Sigmoid colon (tissue), 7 donors: ENCODE data around the gene MAL. TPM values are rescaled to one million over a fixed set of nuclear protein-coding genes. Genes with fewer than 3 reads are reported as not detected.

Experiments
- DNase-seq: peaks from one replicate; pipeline ENCODE4 v3.0.0-alpha.2; 2019
- H3K27ac ChIP-seq, 4 donors: fragments of 200-600 bp; sonication (generic); one replicate each; pipeline ENCODE4 v1.5.1; 2016 to 2019; ENCODE audit warnings: mild to moderate bottlenecking in 1 of 4
- H3K27me3 ChIP-seq, 3 donors: fragments of 200-600 bp; sonication (generic); one replicate each; pipeline ENCODE4 v1.5.1; 2019; ENCODE audit warnings: mild to moderate bottlenecking in 1 of 3
- H3K36me3 ChIP-seq, 4 donors: fragments of 200-600 bp; sonication (generic); one replicate each; pipeline ENCODE4 v1.5.1; 2016 to 2019
- H3K4me1 ChIP-seq, 4 donors: fragments of 200-600 bp; sonication (generic); one replicate each; pipeline ENCODE4 v1.5.1; 2017 to 2019
- H3K4me3 ChIP-seq, 4 donors: fragments of 200-600 bp; sonication (generic); one replicate each; pipeline ENCODE4 v1.5.1; 2017 to 2019; ENCODE audit warnings: mild to moderate bottlenecking in 2 of 4, moderate library complexity in 1 of 4
- H3K9me3 ChIP-seq, 4 donors: fragments of 200-600 bp in 3 of 4; sonication (generic) in 3 of 4; one replicate each; pipeline versions ENCODE4 v1.5.1 to v1.6.1; 2013 to 2019
- CTCF ChIP-seq, 4 experiments: fragments of 450-650 bp in 3 of 4; fragments of 200-600 bp in 1 of 4; IDR thresholded peaks; one replicate each; pipeline ENCODE4 v1.5.1; 2016 to 2019; ENCODE audit warnings: antibody characterized with exemption in 4 of 4, mild to moderate bottlenecking in 3 of 4, moderate library complexity in 2 of 4
- EP300 ChIP-seq, 4 donors: sonication (generic); formaldehyde crosslinking; IDR thresholded peaks; one replicate each; pipeline ENCODE4 v1.6.1; 2017; ENCODE audit warnings: antibody characterized with exemption in 4 of 4
- POLR2A ChIP-seq, 2 donors: fragments of 450-650 bp; IDR thresholded peaks; one replicate each; pipeline ENCODE4 v1.6.1; 2016; ENCODE audit warnings: antibody characterized with exemption in 2 of 2, mild to moderate bottlenecking in 2 of 2, moderate library complexity in 2 of 2
- POLR2AphosphoS5 ChIP-seq, 4 donors: sonication (generic); formaldehyde crosslinking; IDR thresholded peaks; one replicate each; pipeline ENCODE4 v1.6.1; 2017; ENCODE audit warnings: antibody characterized with exemption in 4 of 4
- WGBS, 2 donors: extraction: QIAGEN DNeasy Blood & Tissue Kit; methylation state at CpG; one replicate each; pipeline ENCODE4 v1.1.7; 2013; 5-methylcytosine and 5-hydroxymethylcytosine counted together
- intact Hi-C: fragments of 100-400 bp; cut with DNase I; formaldehyde crosslinking; loops from one replicate; pipeline ENCODE4 v1.15.1; 2023
- polyA plus RNA-seq, 3 donors: library from polyadenylated mRNA; stranded (reverse); fragments of 200-250 nt; gene quantifications; one replicate each; pipeline ENCODE4 v1.2.3, GENCODE V29; 2013
- total RNA-seq, 4 donors: library from RNA; depleted of rRNA; stranded (reverse); fragments of >200 nt; gene quantifications; one replicate each; pipeline ENCODE4 v1.1.0, GENCODE V29; 2016
- donor health status: healthy with polysubstance abuse.
- donor health status: Bipolar disorder and iron deficiency.
- donor health status: healthy.

MAL gene
- total and polyA plus RNA-seq, 7 donors = 0.69 to 28.9 (median 8.4) TPM

DNA sequence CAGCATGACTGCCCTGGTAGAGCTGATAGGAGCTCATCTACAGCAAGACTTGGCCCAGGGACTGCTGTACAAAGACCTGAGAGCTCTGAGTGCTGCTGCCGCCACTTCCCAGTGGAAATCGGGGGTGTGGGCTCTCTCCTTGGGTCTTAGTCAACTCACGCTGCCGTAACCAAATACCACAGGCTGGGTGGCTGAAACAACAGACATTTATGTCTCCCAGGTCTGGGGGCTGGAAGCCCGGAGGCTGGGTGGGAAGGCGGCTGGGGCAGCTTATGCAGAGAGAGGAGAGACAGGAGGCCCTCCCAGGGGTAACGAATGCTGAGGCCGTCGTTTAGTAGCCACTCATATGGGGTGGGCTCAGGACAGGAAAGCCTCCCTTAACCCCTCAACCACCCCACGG lies 15.4 kb upstream of the MAL start:
- H3K27ac ChIP-seq = no peak overlapping the region
- H3K4me1 ChIP-seq = peaks cover 0 to 16% (median 14%) of the 10 kb centered on the region in 4 donors
- H3K4me3 ChIP-seq = no peak overlapping the region
- no peak for DNase-seq
- 78 to 86% methylated on average over 10 of the region's 10 CpGs for WGBS, 2 donors
- no peaks in the 10 kb centered on the region for H3K36me3 ChIP-seq
- H3K9me3 ChIP-seq = no peaks in the 10 kb centered on the region
- intact Hi-C loops = no loop called here
- TF ChIP-seq CTCF (IDR thresholded peaks at IDR 0.05) (no peak), POLR2AphosphoS5 (IDR thresholded peaks at IDR 0.05) (no peak), EP300 (IDR thresholded peaks at IDR 0.05) (no peak), POLR2A (IDR thresholded peaks at IDR 0.05) (no peak)
- no peaks in the 10 kb centered on the region for H3K27me3 ChIP-seq

- Histone ChIP-seq H3K4me1 (peaks cover 0 to 16% (median 14%) of the 10 kb centered on the region in 4 donors), H3K27me3 (no peaks in the 10 kb centered on the region), H3K36me3 (no peaks in the 10 kb centered on the region), H3K9me3 (no peaks in the 10 kb centered on the region), H3K27ac (no peak overlapping the region), H3K4me3 (no peak overlapping the region)
- WGBS, 2 donors = 95 to 96% methylated on average over 9 of the region's 9 CpGs
- TF ChIP-seq CTCF (IDR thresholded peaks at IDR 0.05) (no peak), POLR2AphosphoS5 (IDR thresholded peaks at IDR 0.05) (no peak), POLR2A (IDR thresholded peaks at IDR 0.05) (no peak), EP300 (IDR thresholded peaks at IDR 0.05) (no peak)
- intact Hi-C loops = no loop called here
- DNase-seq = no peak
Observed at GRCh38 chr2:95010718-95011117, 14.8 kb upstream of the MAL start.

GRCh38 chr2:95012881-95013550 lies 12.5 kb upstream of the MAL start:
- 62 to 87% methylated on average over 10 of the region's 10 CpGs for WGBS, 2 donors
- TF ChIP-seq EP300 (IDR thresholded peaks at IDR 0.05) = no peak
- no peak for TF ChIP-seq POLR2A (IDR thresholded peaks at IDR 0.05)
- TF ChIP-seq POLR2AphosphoS5 (IDR thresholded peaks at IDR 0.05) = no peak
- no peak for TF ChIP-seq CTCF (IDR thresholded peaks at IDR 0.05)
- Histone ChIP-seq H3K36me3 (no peaks in the 10 kb centered on the region), H3K9me3 (no peaks in the 10 kb centered on the region), H3K4me3 (no peak overlapping the region), H3K27ac (no peak overlapping the region), H3K4me1 (peaks cover 0 to 5% (median 2%) of the 10 kb centered on the region in 4 donors), H3K27me3 (no peaks in the 10 kb centered on the region)
- intact Hi-C loops = no loop called here
- no peak for DNase-seq

DNA sequence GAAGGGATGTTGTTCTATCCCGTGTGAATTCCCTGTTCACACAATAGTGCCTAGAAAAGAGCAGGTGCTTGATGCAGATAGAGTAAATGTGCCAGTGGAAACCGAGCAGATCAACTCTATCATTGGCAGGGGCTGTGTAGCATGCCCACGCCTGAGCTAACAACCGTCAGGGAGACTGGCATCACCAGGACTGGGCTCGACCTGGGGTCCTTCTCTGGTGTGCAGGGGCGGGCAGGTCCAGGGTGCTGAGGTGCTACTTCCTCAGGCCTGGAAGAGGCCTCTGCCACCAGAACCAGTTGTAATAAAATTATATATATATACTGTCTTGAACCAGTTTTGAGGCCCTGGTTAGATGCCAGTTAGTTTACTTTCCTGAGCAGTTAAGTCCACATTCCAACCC lies 11.8 kb upstream of the MAL start:
- WGBS, 2 donors = 79 to 85% methylated on average over 6 of the region's 6 CpGs
- no peaks in the 10 kb centered on the region for H3K27me3 ChIP-seq
- H3K4me3 ChIP-seq = no peak overlapping the region
- H3K36me3 ChIP-seq = no peaks in the 10 kb centered on the region
- intact Hi-C loops = no loop called here
- H3K4me1 ChIP-seq = no peaks in the 10 kb centered on the region
- TF ChIP-seq POLR2A (IDR thresholded peaks at IDR 0.05) (no peak), POLR2AphosphoS5 (IDR thresholded peaks at IDR 0.05) (no peak), CTCF (IDR thresholded peaks at IDR 0.05) (no peak), EP300 (IDR thresholded peaks at IDR 0.05) (no peak)
- no peak for DNase-seq
- no peak overlapping the region for H3K27ac ChIP-seq
- H3K9me3 ChIP-seq = no peaks in the 10 kb centered on the region
